Activated T-helper 17 cell treated with anti-CD3 and anti-CD28 coated beads, Interleukin-2, amount 50 U/mL, for 72 hours (primary cell): ENCODE data around the gene UNC5CL. TPM values are rescaled to one million over a fixed set of nuclear protein-coding genes. Genes with fewer than 3 reads are reported as not detected.

Experiments
- ATAC-seq: fragments of 150-1000 bp; cut with Tn5 transposase; replicated peaks from 2 replicates; pipeline ENCODE4 v1.10.0; 2021; ENCODE audit warnings: mild to moderate bottlenecking, moderate library complexity
- H3K27ac Mint-ChIP-seq: one replicate; pipeline ENCODE4 v1.8.0; 2022; ENCODE audit warnings: mixed read lengths
- H3K27me3 Mint-ChIP-seq: one replicate; pipeline ENCODE4 v1.8.0; 2022; ENCODE audit warnings: mixed read lengths
- H3K36me3 Mint-ChIP-seq: one replicate; pipeline ENCODE4 v1.8.0; 2022; ENCODE audit warnings: low read depth, mild to moderate bottlenecking, mixed read lengths
- H3K4me1 Mint-ChIP-seq: one replicate; pipeline ENCODE4 v1.8.0; 2022; ENCODE audit warnings: mixed read lengths
- H3K4me3 Mint-ChIP-seq: one replicate; pipeline ENCODE4 v1.8.0; 2022; ENCODE audit warnings: mild to moderate bottlenecking, mixed read lengths
- H3K9me3 Mint-ChIP-seq: one replicate; pipeline ENCODE4 v1.8.0; 2022; ENCODE audit warnings: mixed read lengths
- total RNA-seq, 2 donors: library from RNA; stranded (reverse); gene quantifications; one replicate each; pipeline ENCODE4 v1.2.3, GENCODE V29; 2022

Gene UNC5CL
- total RNA-seq = 1 to 10 TPM; 2.9 to 6.7 TPM

GRCh38 chr6:41039060-41039998 is at the start of gene UNC5CL:
UNC5CL (minus strand) TSS chr6:41039221; CDS start chr6:41035074, 4,147 bp downstream.
- H3K4me3 Mint-ChIP-seq = no peak within 1 kb of the TSS
- H3K4me1 Mint-ChIP-seq = no peaks in the 10 kb centered on the region
- peak within 1 kb of the TSS; percentile 36 for H3K27ac Mint-ChIP-seq
- no peaks in the 10 kb centered on the region for H3K9me3 Mint-ChIP-seq
- no peaks in the 10 kb centered on the region for H3K27me3 Mint-ChIP-seq
- ATAC-seq = peak; percentile 65
- H3K36me3 Mint-ChIP-seq = no peaks in the 10 kb centered on the region

DNA sequence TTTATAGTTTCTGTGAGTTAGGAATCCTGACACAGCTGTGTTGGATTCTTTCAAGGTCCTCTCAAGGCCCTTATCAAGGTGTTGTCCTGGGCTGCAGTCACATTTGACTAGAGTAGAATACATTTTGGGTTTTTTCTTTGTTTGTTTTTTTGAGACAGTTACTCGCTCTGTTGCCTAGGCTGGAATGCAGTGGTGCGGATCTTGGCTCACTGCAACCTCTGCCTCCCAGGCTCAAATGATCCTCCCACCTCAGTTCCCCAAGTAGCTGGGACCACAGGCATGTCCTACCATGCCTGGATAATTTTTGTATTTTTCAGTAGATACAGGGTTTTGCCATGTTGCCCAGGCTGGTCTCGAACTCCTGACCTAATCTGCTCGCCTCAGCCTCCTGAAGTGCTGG is 49.4 kb upstream of the UNC5CL start:
- H3K9me3 Mint-ChIP-seq = no peaks in the 10 kb centered on the region
- H3K36me3 Mint-ChIP-seq = peaks cover 99% of the 10 kb centered on the region
- peaks cover 14% of the 10 kb centered on the region for H3K4me1 Mint-ChIP-seq
- no peak overlapping the region for H3K27ac Mint-ChIP-seq
- no peak for ATAC-seq
- H3K27me3 Mint-ChIP-seq = no peaks in the 10 kb centered on the region
- H3K4me3 Mint-ChIP-seq = no peak overlapping the region

DNA sequence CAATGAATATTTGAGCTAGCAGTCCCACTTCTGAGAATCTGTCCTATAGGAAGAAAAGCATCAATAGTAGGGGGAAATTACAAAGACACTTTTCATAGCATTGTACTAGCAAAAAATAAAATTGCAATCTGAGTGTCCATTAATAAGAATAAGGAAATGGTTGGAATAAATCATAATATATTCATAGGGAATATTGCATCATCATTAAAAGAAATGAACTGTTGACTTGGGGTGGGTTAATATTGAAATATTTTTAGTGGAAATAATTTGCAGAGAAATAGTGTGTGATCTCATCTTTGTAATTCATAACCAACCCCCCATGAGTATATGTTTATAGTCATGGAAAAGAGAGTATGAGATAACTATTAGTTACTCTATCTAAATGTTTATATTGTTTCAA is 46.2 kb upstream of the UNC5CL start:
- no peaks in the 10 kb centered on the region for H3K27me3 Mint-ChIP-seq
- no peak overlapping the region for H3K4me3 Mint-ChIP-seq
- ATAC-seq = no peak
- H3K36me3 Mint-ChIP-seq = peaks cover 100% of the 10 kb centered on the region
- no peaks in the 10 kb centered on the region for H3K9me3 Mint-ChIP-seq
- no peak overlapping the region for H3K27ac Mint-ChIP-seq
- peaks cover 22% of the 10 kb centered on the region for H3K4me1 Mint-ChIP-seq

- H3K27ac Mint-ChIP-seq = no peak overlapping the region
- no peak for ATAC-seq
- H3K4me3 Mint-ChIP-seq = no peak overlapping the region
- peaks cover 24% of the 10 kb centered on the region for H3K4me1 Mint-ChIP-seq
- H3K36me3 Mint-ChIP-seq = peaks cover 100% of the 10 kb centered on the region
- H3K9me3 Mint-ChIP-seq = no peaks in the 10 kb centered on the region
- H3K27me3 Mint-ChIP-seq = no peaks in the 10 kb centered on the region
These were observed 44.1 kb upstream of the UNC5CL start for GRCh38 chr6:41083072-41083471.

DNA sequence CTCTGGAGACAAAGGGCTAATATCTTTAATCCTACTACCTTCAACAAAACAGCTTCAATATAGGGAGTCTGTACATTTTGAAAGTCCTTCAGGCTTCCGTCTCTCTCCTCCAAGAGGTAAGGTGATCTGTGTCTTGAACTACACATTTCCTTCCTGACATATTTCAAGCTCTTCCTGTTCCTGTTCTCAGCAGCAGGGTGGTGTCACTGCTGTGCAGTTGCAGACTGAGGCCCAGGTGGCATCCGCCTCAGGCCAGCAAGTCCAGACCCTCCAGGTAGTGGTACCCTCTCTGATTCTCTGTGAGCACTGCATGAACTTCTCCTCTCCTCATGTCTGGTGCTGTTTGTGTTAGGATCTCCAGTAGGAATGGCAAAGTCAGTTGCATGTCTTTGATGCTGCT is 41.6 kb upstream of the UNC5CL start:
- Mint-ChIP-seq H3K4me3 (peak overlapping the region; percentile 72), H3K4me1 (peaks cover 26% of the 10 kb centered on the region), H3K36me3 (peaks cover 84% of the 10 kb centered on the region), H3K27ac (peak overlapping the region; percentile 89), H3K27me3 (no peaks in the 10 kb centered on the region), H3K9me3 (no peaks in the 10 kb centered on the region)
- peak; percentile 59 for ATAC-seq

- no peaks in the 10 kb centered on the region for H3K9me3 Mint-ChIP-seq
- H3K27ac Mint-ChIP-seq = peak overlapping the region; percentile 89
- H3K36me3 Mint-ChIP-seq = peaks cover 84% of the 10 kb centered on the region
- peaks cover 41% of the 10 kb centered on the region for H3K4me1 Mint-ChIP-seq
- H3K27me3 Mint-ChIP-seq = no peaks in the 10 kb centered on the region
- H3K4me3 Mint-ChIP-seq = no peak overlapping the region
- no peak for ATAC-seq
These were observed 40.1 kb upstream of the UNC5CL start for GRCh38 chr6:41079080-41079479.

GRCh38 chr6:41078101-41078500 is 39.1 kb upstream of the UNC5CL start:
- no peak overlapping the region for H3K4me3 Mint-ChIP-seq
- peaks cover 81% of the 10 kb centered on the region for H3K36me3 Mint-ChIP-seq
- peaks cover 42% of the 10 kb centered on the region for H3K4me1 Mint-ChIP-seq
- ATAC-seq = no peak
- H3K9me3 Mint-ChIP-seq = no peaks in the 10 kb centered on the region
- no peaks in the 10 kb centered on the region for H3K27me3 Mint-ChIP-seq
- no peak overlapping the region for H3K27ac Mint-ChIP-seq

GRCh38 chr6:41077536-41077935 is 38.5 kb upstream of the UNC5CL start:
- H3K9me3 Mint-ChIP-seq = no peaks in the 10 kb centered on the region
- H3K27me3 Mint-ChIP-seq = no peaks in the 10 kb centered on the region
- peaks cover 79% of the 10 kb centered on the region for H3K36me3 Mint-ChIP-seq
- no peak overlapping the region for H3K4me3 Mint-ChIP-seq
- ATAC-seq = no peak
- no peak overlapping the region for H3K27ac Mint-ChIP-seq
- peaks cover 39% of the 10 kb centered on the region for H3K4me1 Mint-ChIP-seq

DNA sequence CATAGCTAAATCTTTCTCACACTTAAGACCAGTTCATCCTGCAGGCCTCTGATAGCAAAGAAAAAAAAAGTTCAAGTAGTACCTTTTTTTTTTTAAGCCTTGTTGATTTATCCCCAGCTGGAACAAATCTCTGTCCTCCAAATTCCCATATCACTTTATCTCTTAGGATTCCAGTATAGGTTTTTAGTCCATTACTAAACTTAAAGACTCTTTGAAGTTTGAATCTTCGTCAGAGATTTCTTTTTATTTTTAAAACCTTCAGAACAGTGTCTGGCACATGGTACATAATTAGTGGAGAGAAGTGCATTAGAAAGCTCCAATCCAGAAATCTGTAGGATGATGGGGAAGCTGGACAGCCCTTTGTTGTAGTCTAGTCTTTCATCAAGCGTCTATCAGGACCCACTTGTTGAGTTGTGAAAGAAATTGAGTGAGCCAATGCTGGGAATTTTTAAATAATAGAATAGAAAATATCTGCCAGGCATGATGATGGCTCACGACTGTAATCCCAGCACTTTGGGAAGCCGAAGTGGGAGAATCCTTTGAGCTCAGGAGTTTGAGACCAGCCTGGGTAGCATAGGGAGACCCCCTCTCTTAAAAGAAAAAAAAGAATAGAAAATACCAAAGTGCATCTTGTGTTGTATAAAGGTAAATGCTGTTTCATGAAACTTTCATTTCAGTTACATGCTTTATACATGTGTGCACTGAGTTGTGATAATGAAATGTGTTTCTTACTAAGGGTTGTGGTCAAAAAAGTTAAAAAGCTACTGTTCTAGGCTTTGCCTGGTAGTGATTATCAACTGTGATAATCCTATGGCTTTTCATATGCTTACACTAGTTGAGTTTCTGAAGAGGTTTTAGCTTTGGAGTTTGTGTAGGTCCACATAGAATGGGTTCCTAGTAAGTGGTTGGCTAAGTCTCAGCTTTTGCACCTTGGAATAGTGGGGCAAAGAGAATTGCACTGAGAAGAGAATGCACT is 36.9 kb upstream of the UNC5CL start:
- Mint-ChIP-seq H3K4me1 (peaks cover 33% of the 10 kb centered on the region), H3K27me3 (no peaks in the 10 kb centered on the region), H3K27ac (peak overlapping the region; percentile 92), H3K36me3 (peaks cover 78% of the 10 kb centered on the region), H3K9me3 (no peaks in the 10 kb centered on the region), H3K4me3 (peak overlapping the region; percentile 88)
- ATAC-seq = no peak

DNA sequence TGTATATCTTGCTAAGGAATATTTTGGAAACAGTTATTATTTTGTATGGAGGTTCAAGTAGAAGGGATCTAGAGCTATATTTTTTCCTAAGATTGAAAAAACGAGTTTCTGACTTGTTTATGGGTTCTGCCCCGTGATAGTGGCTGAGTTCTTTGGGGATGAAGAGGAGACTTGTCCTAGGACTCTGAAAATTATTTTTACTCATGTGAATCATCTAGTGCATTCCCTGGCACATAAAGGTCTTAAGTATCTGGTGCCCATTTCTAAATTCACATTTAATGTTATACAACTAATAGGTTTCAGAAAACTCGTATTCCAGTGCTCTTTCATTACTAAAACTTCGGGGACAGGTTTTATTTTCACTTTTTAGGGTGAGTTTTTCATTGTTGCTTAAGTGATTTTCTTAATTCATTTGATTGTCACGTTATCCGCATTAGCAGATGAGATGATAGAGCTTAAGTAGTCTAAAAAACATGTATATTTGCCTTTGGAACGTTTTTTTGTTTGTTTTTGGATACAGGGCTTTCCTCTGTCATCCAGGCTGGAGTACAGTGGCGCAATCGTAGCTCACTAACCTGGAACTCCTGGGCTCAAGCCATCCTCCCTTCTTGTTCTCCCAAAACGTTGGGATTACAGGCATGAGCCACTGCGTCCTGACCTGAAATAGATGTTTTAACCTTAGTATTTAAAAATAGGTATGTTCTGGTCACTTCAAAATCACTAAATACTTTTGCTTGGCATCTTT is 35.8 kb upstream of the UNC5CL start:
- peaks cover 78% of the 10 kb centered on the region for H3K36me3 Mint-ChIP-seq
- peak overlapping the region; percentile 88 for H3K4me3 Mint-ChIP-seq
- peaks cover 28% of the 10 kb centered on the region for H3K4me1 Mint-ChIP-seq
- no peaks in the 10 kb centered on the region for H3K9me3 Mint-ChIP-seq
- peak overlapping the region; percentile 92 for H3K27ac Mint-ChIP-seq
- no peak for ATAC-seq
- H3K27me3 Mint-ChIP-seq = no peaks in the 10 kb centered on the region

- Mint-ChIP-seq H3K9me3 (no peaks in the 10 kb centered on the region), H3K36me3 (peaks cover 78% of the 10 kb centered on the region), H3K4me1 (peaks cover 28% of the 10 kb centered on the region), H3K27me3 (no peaks in the 10 kb centered on the region), H3K27ac (peak overlapping the region; percentile 92), H3K4me3 (peak overlapping the region; percentile 88)
- no peak for ATAC-seq
These were observed 35.1 kb upstream of the UNC5CL start for GRCh38 chr6:41073968-41074691.

- Mint-ChIP-seq H3K9me3 (no peaks in the 10 kb centered on the region), H3K27ac (peak overlapping the region; percentile 97), H3K36me3 (peaks cover 78% of the 10 kb centered on the region), H3K27me3 (no peaks in the 10 kb centered on the region), H3K4me3 (peak overlapping the region; percentile 88), H3K4me1 (peaks cover 28% of the 10 kb centered on the region)
- peak; percentile 26 for ATAC-seq
These were observed 34.4 kb upstream of the UNC5CL start for GRCh38 chr6:41073203-41073967.

GRCh38 chr6:41072836-41073202 is 33.8 kb upstream of the UNC5CL start, which contains the start of gene NFYA:
NFYA (plus strand) TSS chr6:41072974; CDS start chr6:41079090, 6,116 bp downstream.
- Mint-ChIP-seq H3K27me3 (no peaks in the 10 kb centered on the region), H3K4me1 (peaks cover 33% of the 10 kb centered on the region), H3K27ac (peak within 1 kb of the TSS; percentile 97), H3K4me3 (peak within 1 kb of the TSS; percentile 88), H3K36me3 (peaks cover 78% of the 10 kb centered on the region), H3K9me3 (no peaks in the 10 kb centered on the region)
- ATAC-seq = peak; percentile 80
